Activated CD4-positive, alpha-beta T cell treated with anti-CD3 and anti-CD28 coated beads, Interleukin-2, amount 50 U/mL, for 24 hours (primary cell): Measurements from ENCODE around the gene KRT1.
A peak's percentile ranks its signal among the peaks of the same experiment; 100 is the strongest.
"Not testable (repeated sequence)": the region's sequence is repeated elsewhere in the genome, so short reads cannot be mapped to it uniquely, and the experiment has no call there.

Experiments
- DNase-seq, 2 donors: peaks; one replicate each; pipeline ENCODE4 v3.0.0-alpha.2; 2020; ENCODE audit warnings: low read depth in 1 of 2, low spot score in 1 of 2

The KRT1 gene

GRCh38 chr12:52683575-52684300 is 3.5 kb upstream of the KRT1 start:
- no peak for DNase-seq

- no peak for DNase-seq
Observed at GRCh38 chr12:52682938-52683574, 2.8 kb upstream of the KRT1 start.

GRCh38 chr12:52682381-52682660 is 2.1 kb upstream of the KRT1 start:
- no peak for DNase-seq

- DNase-seq: peak in 1 of 2 donors; percentile 13
Observed at GRCh38 chr12:52681526-52682380, 1.5 kb upstream of the KRT1 start.

- no peak for DNase-seq
Observed at GRCh38 chr12:52679875-52680274, 332 bp downstream of the KRT1 start.

GRCh38 chr12:52677671-52678070 is 2.5 kb downstream of the KRT1 start:
- DNase-seq: no peak

- no peak for DNase-seq
Observed at GRCh38 chr12:52677126-52677525, 3.1 kb downstream of the KRT1 start.

- DNase-seq: no peak
Observed at GRCh38 chr12:52676163-52676562, 4.0 kb downstream of the KRT1 start.

GRCh38 chr12:52675301-52675701 is 4.9 kb downstream of the KRT1 start:
- DNase-seq: no peak

GRCh38 chr12:52674433-52674775 is 5.8 kb downstream of the KRT1 start:
- DNase-seq: no peak

- DNase-seq: no peak
Observed at GRCh38 chr12:52673713-52674432, 6.3 kb downstream of the KRT1 start.

- no peak for DNase-seq
Observed at GRCh38 chr12:52673217-52673616, 7.0 kb downstream of the KRT1 start.

GRCh38 chr12:52672321-52672933 is 7.8 kb downstream of the KRT1 start:
- DNase-seq: no peak

- no peak for DNase-seq
Observed at GRCh38 chr12:52670961-52671360, 9.2 kb downstream of the KRT1 start.

- DNase-seq: no peak
Observed at GRCh38 chr12:52670506-52670905, 9.7 kb downstream of the KRT1 start.

GRCh38 chr12:52669941-52670340 is 10.3 kb downstream of the KRT1 start:
- DNase-seq: not testable (repeated sequence)

GRCh38 chr12:52669426-52669825 is 10.8 kb downstream of the KRT1 start:
- no peak for DNase-seq

- no peak for DNase-seq
Observed at GRCh38 chr12:52667931-52668330, 12.3 kb downstream of the KRT1 start.

GRCh38 chr12:52667509-52667908 is 12.7 kb downstream of the KRT1 start:
- no peak for DNase-seq

- no peak for DNase-seq
Observed at GRCh38 chr12:52666471-52666870, 13.7 kb downstream of the KRT1 start.

- no peak for DNase-seq
Observed at GRCh38 chr12:52663420-52663819, 16.8 kb downstream of the KRT1 start.
